ENCODE data around the gene ZFPM1.
"Not testable (repeated sequence)": the region's sequence is repeated elsewhere in the genome, so short reads cannot be mapped to it uniquely, and the experiment has no call there.

The ZFPM1 gene

DNA sequence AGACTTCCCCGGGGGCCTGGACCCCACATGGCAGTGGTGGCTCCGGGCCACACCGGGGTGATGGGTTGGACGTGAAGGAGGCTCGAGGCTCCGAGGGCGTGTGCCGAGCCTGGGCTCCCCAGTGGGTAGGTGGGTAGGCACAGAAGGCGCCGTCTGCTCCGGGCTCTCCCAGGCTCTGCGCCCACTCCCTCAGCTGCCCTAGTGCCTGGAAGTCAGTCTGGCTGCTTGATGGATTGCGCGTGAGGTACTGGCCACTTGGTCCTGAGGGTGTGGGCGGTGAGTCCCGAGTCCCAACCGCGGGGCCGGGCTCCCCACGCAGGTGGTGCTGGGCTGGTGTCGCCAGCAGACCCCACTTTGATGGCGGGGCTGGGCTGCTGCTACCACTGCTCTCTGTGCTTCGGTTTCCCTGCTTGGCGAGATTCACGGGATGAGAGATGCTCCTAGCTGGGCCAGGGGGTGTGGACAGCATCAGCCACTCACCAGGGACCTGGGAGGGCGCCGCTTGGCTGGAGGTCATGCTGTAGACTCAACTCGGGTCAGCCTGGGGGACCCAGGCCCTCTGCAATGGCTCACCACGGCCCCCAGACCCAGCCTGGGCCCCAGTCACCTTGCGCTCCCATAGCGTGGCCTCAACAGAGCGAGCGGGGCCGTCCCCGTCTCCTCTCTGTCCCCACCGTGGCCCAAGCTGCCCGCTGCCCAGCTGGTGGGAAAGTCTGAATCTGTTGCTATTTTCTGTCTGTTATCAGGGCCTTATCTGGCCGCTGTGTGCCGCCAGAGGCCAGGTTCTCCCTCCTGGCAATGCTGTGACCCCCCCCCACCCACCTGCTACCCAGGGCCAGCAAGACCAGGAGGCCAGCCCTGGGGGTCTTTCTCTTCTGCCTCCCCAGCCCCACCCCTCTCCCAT is 26.1 kb downstream of the ZFPM1 start:
- no peak for DNase-seq (ENCODE audit: low read depth, low spot score)

DNA sequence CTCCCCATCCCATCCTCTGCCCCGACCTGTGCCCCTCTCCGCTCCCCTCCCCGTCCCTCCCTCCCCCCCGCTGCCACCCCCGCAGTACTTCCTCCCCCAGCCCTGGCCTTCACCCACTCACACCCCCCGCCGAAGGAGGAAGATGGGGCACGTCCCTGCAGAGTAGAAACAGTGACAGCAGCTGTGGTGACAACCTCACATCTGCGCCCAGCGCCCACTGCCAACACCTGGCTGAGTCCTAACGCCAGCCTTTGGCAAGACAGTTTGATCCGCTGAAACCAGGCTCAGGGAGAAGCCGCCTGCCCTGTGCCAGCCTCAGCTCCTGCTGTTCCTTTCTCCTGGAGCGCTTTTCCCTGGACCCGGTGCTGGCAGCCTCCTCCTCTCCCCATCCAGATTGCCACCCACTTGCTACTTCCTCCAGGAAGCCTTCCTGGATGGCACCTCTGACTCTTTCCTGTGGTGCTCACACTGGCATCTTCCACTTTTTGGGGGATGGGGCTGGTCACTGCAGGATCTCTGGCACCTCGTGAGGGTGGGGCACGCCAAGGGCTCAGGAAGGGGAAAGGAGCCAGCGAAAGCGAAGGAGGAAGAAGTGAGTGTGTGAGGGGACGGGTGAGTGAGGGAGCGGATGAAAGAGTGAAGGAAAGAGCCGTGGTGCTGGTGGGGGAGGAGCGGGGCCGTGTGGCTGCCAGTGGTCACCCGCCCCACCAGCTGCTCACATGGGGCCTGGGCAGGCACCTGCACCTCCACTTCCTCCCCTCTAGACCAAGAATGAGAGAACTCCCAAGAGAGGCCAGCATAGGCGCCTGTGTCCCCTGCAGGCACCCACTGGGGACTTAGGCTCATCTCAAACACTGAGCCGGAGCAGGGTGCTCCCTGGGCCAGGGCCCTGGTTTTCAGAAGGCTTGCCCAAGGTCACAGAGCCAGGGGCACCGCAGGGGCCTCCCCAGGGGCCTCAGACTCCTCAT is 27.0 kb downstream of the ZFPM1 start:
- no peak for DNase-seq (ENCODE audit: low read depth, low spot score)

DNA sequence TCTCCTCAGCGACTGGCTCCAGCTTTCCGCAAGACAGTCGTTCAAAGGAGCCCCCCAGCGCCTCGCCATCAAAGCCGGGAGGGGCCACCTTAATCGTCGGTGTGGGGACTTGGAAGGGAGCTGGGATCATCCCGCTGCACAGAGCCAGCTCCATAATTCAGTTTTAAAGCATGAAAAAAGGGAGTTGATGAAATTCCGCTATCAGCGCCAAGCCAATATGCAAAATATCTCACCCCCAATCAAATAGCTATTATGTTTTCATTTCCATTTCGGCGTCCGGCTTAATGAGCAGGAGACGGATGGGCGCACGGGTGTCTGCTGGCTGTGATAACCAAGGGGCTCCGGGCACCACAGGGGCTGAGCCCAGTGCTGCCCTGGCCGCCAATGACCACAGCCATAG is 27.7 kb downstream of the ZFPM1 start:
- no peak for DNase-seq (ENCODE audit: low read depth, low spot score)

DNA sequence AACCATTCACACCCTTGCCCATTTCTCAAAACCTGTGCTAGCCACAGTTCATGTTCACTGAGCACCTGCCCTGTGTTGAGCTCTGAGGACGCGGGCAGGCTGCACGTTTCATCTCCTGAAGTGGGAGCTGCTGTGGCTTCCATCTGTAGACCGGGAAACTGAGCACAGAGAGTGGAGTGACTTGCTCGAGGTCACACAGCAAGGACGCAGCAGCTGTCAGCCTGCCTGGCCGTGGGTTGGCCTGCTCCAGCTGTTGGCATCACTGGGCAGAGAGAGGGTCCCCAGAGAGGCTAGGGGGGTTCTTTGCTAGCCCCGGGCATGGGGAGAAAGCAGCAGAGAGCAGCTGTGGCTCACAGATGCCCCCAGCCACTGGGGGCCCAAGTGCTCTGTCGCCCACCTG is 28.8 kb downstream of the ZFPM1 start:
- DNase-seq (ENCODE audit: low read depth, low spot score), result no peak

DNA sequence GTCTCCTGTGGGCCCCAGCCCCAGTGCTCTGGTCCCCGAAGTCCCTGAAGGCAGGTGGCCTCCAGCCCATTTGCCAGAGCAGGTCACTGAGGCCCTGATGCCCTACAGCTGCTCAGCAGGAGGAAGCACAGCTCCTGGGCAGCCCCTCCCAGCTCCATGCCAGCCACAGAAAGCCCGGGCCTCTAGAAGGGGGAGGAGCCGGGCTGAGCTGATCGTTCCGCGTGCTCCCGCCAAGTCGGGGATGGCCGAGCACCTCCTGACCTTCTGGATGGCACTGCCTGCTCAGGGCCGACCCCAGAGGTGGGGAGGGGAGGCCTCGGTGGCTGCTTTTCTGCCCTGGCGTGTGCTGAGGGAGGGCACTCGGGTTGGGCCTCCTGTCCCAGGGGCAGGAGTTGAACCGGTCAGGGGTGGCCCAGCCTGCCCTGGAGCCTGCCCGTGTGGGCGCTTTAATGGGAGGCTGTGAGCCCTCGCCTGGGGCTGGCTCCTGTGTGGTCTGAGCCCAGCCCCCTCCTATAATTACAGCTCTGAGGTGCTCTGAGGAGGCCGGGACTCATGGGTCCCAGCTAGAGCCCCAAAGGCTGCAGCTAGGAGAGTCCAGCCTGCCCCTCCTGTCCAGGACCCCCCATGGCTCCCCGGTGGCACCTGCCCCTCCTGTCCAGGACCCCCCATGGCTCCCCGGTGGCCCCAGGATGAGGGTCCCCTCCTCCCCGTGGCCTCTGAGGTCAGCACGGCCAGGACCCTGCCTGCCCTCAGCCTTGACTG is 29.7 kb downstream of the ZFPM1 start:
- DNase-seq (ENCODE audit: low read depth, low spot score), result no peak

DNA sequence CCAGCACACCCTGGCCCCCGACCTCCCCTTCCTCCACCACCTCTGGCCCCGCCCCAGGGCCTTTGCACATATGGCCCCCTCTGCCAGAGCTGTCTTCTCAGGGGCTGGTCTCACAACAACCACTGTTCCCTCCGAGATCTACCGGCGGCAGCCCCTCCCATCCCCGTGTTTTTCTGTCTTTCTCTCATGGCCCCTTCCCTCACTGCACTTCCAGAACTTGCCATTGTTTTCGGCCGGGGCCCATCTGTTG is 30.2 kb downstream of the ZFPM1 start:
- no peak for DNase-seq (ENCODE audit: low read depth, low spot score)

DNA sequence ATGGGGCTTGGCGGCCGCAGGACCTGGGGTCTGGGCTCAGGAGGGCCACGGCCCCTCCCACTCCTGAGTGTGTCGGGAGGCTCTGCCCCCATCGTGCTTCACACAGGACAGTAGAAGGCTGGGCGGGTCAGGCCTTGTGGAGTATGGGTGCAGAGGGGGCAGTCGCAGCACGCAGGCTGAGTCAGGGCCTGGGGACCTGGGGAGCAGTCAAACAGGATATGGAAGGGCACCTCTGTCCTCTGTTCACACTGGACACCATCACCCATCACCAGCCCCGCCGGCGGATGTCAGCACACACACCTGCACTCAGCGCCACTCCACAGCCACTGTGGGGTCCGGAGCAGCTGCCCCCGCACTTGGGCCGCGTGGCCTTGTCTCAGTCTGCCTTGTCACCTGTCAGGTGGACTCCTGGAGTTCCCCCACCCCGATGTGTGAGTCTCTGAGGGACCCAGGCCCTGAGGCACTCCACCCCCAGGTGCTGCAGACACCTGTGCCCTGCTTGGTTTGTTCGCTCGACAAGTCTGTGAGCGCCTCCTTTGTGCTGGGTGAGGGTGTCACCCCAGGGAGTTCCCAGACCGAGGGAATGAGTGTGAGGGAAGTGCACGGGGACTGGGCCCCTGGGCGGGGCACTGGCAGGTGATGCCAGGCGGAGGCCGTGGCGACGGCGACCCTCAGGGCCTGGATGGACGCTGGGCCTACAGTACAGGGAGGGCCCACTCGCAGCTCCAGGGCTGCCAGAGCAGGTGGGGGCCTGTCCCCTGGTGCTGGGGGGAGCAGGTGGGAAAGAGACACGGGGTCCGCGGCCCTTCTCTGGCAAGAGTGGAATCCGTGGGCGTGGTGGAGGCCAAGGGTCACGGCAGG is 31.7 kb downstream of the ZFPM1 start:
- no peak for DNase-seq (ENCODE audit: low read depth, low spot score)

DNA sequence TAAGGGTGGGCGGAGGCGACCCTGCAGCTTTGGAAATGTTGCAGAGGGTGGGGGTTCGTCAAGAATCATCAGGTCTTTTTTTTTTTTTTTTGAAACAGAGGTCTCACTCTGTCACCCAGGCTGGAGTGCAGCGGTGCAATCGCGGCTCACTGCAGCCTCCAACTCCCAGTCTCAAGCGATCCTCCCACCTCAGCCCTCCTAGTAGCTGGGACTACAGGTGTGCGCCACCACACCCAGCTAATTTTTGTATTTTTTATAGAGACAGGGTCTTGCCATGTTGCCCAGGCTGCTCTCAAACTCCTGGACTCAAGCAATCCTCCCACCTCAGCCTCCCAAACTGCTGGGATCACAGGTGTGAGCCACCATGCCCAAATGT is 32.3 kb downstream of the ZFPM1 start:
- DNase-seq (ENCODE audit: low read depth, low spot score), result not testable (repeated sequence)

DNA sequence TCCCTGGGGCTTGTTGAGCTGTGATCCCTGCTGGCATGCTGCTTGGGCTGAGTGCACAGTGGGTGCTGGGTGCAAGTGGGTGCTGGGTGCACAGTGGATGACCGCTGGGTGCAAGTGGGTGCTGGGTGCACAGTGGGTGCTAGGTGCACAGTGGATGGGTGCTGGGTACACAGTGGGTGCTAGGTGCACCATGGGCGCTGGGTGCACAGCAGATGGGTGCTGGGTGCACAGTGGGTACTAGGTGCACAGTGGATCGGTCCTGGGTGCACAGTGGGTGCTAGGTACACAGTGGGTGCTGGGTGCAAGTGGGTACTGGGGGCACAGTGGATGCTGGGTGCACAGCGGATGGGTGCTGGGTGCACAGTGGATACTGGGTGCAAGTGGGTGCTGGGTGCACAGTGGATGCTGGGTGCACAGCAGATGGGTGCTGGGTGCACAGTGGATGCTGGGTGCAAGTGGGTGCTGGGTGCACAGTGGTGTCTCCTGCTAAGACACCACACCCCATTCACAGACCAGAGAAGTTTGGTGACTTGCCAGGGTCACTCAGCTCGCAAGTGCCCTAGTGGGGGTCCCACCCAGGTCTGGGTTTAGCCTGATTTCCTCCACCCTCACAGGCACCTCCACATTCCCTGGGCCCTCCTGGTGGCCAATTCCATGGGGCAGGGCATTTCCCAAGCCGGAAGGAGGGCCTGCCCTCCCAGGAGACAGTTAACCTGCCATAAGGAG is 33.5 kb downstream of the ZFPM1 start:
- DNase-seq (ENCODE audit: low read depth, low spot score), result no peak

DNA sequence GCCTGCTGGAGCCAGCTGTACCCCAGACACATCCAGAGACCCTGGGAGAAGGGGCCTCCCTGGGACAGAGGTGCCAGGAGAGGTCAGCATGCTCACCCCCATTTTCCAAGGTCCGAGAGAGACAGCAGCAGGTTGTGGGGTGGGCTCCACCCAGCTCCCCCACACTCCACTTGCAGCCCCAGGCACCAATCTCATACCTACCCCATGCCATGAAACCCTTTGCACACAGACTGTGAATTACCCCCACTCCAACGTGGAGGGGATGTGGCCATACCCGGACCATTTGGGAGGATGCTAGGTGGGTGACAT is 34.0 kb downstream of the ZFPM1 start:
- DNase-seq (ENCODE audit: low read depth, low spot score), result no peak

DNA sequence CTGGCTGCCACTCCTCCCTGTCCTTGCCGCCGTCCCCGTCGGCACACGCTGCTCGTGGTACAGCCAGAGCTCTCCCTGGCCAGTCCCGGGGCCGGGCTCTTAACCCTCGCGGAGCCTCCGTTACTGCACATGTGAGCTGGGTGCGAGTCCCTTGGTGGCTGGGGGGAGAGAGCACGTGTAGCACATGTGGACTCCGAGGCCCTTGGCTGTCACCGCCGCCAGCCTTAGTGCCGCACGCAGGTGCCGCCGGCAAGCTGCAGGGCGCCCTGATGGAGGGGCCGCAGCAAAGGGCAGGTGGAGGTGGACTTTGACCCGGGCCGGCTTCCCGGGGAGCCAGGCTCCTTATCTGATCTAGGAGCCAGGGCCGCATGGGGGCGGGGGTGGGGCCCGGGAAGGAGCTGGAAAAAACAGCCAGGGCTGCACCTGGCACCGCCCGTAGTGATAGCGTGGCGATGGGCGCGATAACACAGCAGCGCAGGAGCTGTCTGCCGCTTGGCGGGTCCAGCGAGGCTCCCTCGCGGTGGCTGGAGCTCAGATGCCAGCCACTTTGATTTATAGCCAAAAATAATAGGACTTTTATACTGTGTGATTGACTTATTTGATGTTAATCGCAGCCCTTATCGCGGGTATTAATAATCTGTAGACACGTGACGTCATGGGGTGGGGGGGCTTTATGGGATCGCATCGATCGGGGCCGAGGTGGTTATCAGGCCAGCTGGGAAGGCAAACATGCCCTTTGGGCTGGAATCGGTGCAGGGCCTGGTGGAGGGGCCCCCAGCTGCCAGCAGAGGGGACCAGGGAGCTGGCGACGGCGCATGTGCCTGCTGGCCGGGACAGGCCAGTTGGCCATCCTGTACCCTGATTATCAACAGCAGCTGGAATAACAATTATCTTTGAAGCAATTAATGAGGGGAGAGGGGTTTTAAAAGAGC is 35.1 kb downstream of the ZFPM1 start:
- no peak for DNase-seq (ENCODE audit: low read depth, low spot score)

DNA sequence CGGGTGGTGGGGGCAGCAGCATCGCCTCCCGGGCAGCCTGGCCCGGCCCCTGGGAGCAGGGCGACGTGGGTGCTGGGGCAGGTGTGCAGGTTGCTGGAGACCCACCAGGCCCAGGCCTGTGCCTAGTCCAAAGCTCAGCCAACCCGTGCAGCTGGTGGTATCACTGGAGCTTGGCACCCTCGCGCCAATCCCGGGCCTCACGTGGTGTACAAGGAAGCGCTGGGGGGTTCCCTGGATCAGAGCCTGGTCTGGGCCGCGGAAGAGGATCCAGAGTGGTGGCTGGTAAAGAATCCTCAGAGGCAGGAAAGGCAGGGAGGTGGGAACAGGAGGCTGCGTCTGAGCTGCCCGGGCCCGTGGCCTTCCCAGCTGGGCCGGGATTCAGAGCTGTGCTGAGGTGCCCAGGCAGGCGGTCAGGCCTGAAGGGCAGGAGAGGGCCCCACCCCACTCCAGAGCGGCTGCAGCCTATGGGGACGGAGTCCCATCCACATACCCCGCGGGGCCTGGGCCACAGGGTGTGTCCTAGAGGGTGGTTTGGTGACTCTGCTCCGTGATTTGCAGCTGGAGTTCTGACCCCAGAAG is 36.2 kb downstream of the ZFPM1 start:
- no peak for DNase-seq (ENCODE audit: low read depth, low spot score)

DNA sequence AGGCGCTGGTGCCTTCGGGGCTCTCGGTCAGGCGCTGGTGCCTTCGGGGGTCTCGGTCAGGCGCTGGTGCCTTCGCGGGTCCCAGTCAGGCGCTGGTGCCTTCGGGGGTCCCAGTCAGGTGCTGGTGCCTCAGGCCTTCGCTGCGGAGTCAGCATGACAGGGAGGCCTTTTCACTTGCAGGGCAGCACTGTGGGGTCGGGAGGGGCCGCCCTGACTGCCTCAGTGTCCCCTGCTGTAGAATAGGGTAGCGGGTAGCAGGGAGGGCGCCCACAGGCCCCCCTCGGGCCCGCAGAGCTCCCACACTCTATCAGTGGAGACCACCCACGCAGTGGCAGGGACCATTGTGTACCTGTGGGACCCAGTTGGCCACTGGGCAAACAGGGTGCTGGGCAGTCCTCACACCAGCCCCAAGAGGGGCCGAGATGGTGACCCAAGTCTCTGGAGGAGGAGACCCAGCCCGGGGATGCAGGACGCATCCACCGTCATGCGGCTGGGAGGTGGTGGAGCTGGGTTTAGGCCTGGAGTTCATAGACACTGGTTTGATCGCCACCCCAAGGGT is 38.0 kb downstream of the ZFPM1 start:
- no peak for DNase-seq (ENCODE audit: low read depth, low spot score)

DNA sequence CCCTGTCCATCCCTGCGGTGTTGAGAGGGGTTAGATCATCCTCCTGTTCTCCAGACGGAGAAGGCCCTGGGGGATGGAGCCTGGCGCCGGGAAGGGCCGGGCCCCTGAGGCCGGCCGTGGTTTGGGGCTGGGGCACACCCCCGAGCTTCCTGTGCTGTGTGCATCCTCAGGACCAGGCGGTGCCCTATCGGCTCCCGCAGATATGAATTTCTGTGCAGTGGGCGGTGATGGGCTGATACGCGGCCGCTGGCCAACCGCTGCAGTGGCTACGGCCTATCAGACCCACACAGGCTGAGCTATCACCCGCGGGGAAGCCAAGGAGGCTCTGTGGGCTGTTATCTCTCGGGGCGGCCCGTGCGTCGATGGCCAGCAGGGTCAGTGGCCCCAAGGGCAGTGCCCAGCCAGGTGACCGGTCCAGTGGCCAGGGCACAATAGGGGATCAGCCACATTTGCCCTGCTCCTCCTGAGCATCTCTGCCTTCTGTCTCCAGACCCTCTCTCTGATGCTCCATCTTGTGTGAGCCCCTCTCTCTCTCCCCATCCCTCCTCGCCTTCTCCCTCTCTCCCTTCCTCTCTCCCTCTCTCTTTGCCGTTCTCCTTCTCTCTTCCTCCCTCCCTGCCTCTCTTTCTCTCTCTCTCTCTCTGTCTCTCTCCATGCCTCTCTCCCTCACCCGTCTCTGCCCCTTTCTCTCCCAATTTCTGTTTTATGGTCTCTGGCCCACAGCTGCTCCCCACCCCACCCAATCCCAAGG is 38.7 kb downstream of the ZFPM1 start:
- no peak for DNase-seq (ENCODE audit: low read depth, low spot score)

DNA sequence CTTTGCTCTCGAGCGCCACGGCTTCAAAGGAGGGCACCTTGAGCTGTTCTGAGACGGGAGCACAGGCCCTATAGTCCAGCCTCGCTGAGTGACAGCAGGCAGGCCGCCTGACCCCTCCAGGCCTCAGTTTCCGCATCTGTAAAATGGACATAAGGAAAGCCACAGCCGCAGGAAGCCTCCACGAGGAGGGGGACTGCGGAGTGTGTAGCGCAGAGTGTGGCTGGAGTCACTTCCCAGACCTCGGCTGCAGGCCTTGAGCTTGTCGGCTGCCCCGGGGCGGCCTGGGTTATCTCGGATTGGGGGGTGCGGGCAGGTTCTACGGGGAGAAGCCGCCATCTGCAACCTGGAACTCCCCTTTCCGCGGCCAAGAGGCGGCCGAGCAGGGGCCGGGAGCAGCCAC is 40.8 kb downstream of the ZFPM1 start:
- DNase-seq (ENCODE audit: low read depth, low spot score), result no peak

DNA sequence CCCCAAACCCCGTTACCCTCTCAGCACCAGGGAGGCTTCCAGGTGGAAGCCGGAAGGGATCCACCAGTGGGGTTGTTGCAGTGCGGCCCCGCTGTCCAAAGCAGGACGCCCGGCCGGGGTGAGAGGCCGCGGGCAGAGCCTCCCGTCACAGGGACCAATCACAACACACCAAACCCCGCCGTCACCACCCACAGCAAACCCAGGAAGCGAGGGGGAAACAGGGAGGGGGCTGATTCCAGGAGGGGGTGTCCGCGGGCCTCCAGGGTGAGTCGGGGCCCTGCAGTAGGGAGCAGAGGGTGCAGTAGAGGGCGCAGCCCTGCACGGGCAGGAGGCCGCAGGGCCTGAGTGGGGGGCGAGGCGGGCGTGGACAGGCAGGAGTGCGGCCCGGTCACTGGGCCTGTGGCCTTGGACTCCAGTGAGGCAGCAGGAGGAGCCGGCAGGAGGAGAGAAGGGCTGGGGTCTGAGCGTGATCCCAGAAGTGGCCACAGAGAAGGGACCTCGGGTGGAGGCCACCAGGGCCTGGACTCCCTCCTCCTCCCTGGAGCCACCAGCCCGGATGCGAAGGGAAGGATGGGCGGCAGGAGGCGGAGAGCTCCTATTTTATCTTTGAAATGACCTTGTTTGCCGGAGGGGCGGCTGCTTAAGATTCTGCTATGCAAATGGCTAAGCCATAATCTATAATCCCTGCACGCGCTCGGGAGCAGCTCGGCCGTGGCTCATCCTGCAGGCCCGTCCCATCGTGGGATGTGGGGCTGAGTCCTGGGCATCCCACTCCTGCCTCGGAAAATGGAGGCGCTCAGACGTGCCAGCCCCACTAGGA is 41.5 kb downstream of the ZFPM1 start:
- no peak for DNase-seq (ENCODE audit: low read depth, low spot score)

DNA sequence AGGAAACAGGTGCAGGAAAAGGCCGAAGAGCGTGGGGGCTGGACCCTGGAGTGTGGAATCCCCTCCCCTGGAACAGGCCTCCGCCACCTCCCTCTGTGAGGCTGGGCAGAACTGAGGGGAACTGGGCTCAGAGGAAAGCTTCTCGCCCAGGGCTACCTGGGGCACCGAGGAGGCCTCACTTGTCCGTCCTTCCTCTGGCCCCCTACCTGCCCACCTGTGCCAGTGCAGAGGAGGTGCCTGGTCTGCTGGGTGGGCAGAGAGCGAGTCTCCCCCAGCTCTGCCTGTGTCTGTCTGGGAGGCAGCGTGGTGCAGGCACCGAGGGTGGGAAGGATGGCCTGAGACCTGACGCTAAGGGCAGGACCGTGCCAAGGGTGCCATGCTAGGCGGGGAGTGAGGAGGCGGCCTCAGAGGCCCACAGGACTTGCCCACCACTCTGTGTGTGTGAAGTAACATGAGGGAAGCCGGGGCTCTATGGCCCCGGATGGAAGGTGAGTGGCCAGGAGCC is 42.2 kb downstream of the ZFPM1 start:
- DNase-seq (ENCODE audit: low read depth, low spot score), result no peak

Measured in activated naive CD8-positive, alpha-beta T cell treated with anti-CD3 and anti-CD28 coated beads, Interleukin-2, amount 50 U/mL, for 16 hours (primary cell).